ENCODE data around the gene TMEM168. TPM values are rescaled to one million over a fixed set of nuclear protein-coding genes. Genes with fewer than 3 reads are reported as not detected.

The TMEM168 gene
- polyA plus RNA-seq, 1 donor (not counting 4 experiments of a cell fraction or from before 2014, with no cell fraction given): 32.8 TPM

GRCh38 chr7:112763996-112764395 lies 26.2 kb downstream of the TMEM168 start:
- Histone ChIP-seq H3K4me3 (ENCODE audit: control insufficient read depth in 2 of 3, extremely low read depth in 1 of 3, insufficient read depth in 2 of 3, low read depth in 1 of 3, low read length in 3 of 3) (no peak overlapping the region), H4K20me1 (ENCODE audit: control insufficient read depth, extremely low read depth, insufficient read depth, low read length) (no peaks in the 10 kb centered on the region), H3K9me1 (ENCODE audit: control insufficient read depth, extremely low read depth, insufficient read depth, low read length) (no peaks in the 10 kb centered on the region), H2AFZ (ENCODE audit: control insufficient read depth, low read length) (no peak overlapping the region), H3K4me1 (ENCODE audit: control insufficient read depth, extremely low read depth, insufficient read depth, low read length) (peaks cover 6% of the 10 kb centered on the region), H3K27me3 (ENCODE audit: control insufficient read depth, extremely low read depth, insufficient read depth, low read length) (no peaks in the 10 kb centered on the region), H3K9me3 (ENCODE audit: control insufficient read depth, low read depth, low read length) (no peaks in the 10 kb centered on the region), H3K4me2 (ENCODE audit: control insufficient read depth, extremely low read depth, insufficient read depth, low read depth, low read length) (no peak overlapping the region), H3K9ac (ENCODE audit: control insufficient read depth, extremely low read depth, insufficient read depth, low read length) (no peak overlapping the region), H3K79me2 (ENCODE audit: control insufficient read depth, insufficient read depth, low read length) (no peaks in the 10 kb centered on the region), H3K36me3 (ENCODE audit: control insufficient read depth in 2 of 2, extremely low read depth in 1 of 2, insufficient read depth in 2 of 2, low read length in 2 of 2) (peaks cover 0 to 8% of the 10 kb centered on the region in 2 experiments), H3K27ac (ENCODE audit: control insufficient read depth, insufficient read depth, low read length) (no peak overlapping the region)
- dilution Hi-C loops (cut with MboI; ENCODE audit: extremely low pct_ligation_motif_present, low sequenced_read_pairs): no loop called here
- no peak for TF ChIP-seq CTCF (optimal IDR thresholded peaks at IDR 0.05 in 1 of 3, IDR thresholded peaks at IDR 0.05 in 1 of 3, conservative IDR thresholded peaks at IDR 0.05 in 1 of 3; ENCODE audit: extremely low read depth in 1 of 3, insufficient read depth in 2 of 3, low read length in 3 of 3)
- TF ChIP-seq EZH2 (IDR thresholded peaks at IDR 0.05; ENCODE audit: low read length): no peak
- FAIRE-seq (no peak), DNase-seq (ENCODE audit: low read depth, low spot score) (no peak)

GRCh38 chr7:112763298-112763697 lies 26.9 kb downstream of the TMEM168 start:
- Histone ChIP-seq H3K36me3 (ENCODE audit: control insufficient read depth in 2 of 2, extremely low read depth in 1 of 2, insufficient read depth in 2 of 2, low read length in 2 of 2) (peaks cover 0 to 8% of the 10 kb centered on the region in 2 experiments), H3K9me3 (ENCODE audit: control insufficient read depth, low read depth, low read length) (no peaks in the 10 kb centered on the region), H3K27me3 (ENCODE audit: control insufficient read depth, extremely low read depth, insufficient read depth, low read length) (no peaks in the 10 kb centered on the region), H3K79me2 (ENCODE audit: control insufficient read depth, insufficient read depth, low read length) (no peaks in the 10 kb centered on the region), H3K9me1 (ENCODE audit: control insufficient read depth, extremely low read depth, insufficient read depth, low read length) (no peaks in the 10 kb centered on the region), H3K4me1 (ENCODE audit: control insufficient read depth, extremely low read depth, insufficient read depth, low read length) (no peaks in the 10 kb centered on the region), H2AFZ (ENCODE audit: control insufficient read depth, low read length) (no peak overlapping the region), H3K4me3 (ENCODE audit: control insufficient read depth in 2 of 3, extremely low read depth in 1 of 3, insufficient read depth in 2 of 3, low read depth in 1 of 3, low read length in 3 of 3) (no peak overlapping the region), H3K4me2 (ENCODE audit: control insufficient read depth, extremely low read depth, insufficient read depth, low read depth, low read length) (no peak overlapping the region), H3K9ac (ENCODE audit: control insufficient read depth, extremely low read depth, insufficient read depth, low read length) (no peak overlapping the region), H3K27ac (ENCODE audit: control insufficient read depth, insufficient read depth, low read length) (no peak overlapping the region), H4K20me1 (ENCODE audit: control insufficient read depth, extremely low read depth, insufficient read depth, low read length) (no peaks in the 10 kb centered on the region)
- TF ChIP-seq CTCF (optimal IDR thresholded peaks at IDR 0.05 in 1 of 3, IDR thresholded peaks at IDR 0.05 in 1 of 3, conservative IDR thresholded peaks at IDR 0.05 in 1 of 3; ENCODE audit: extremely low read depth in 1 of 3, insufficient read depth in 2 of 3, low read length in 3 of 3): no peak
- TF ChIP-seq EZH2 (IDR thresholded peaks at IDR 0.05; ENCODE audit: low read length): no peak
- DNase-seq (ENCODE audit: low read depth, low spot score): no peak
- FAIRE-seq: no peak
- dilution Hi-C loops (cut with MboI; ENCODE audit: extremely low pct_ligation_motif_present, low sequenced_read_pairs): no loop called here
